HFF-Myc (cell line): ENCODE results near the gene PNMA6E.
"Not testable (repeated sequence)": the region's sequence is repeated elsewhere in the genome, so short reads cannot be mapped to it uniquely, and the experiment has no call there.

Experiments used
- DNase-seq: peaks from one replicate; pipeline ENCODE4 v3.0.0-alpha.2; 2011; ENCODE audit warnings: low read depth; ENCODE audit errors: extremely low read depth
- H3K4me3 ChIP-seq: replicated peaks from 2 replicates; pipeline ENCODE4 v1.5.1; 2011; ENCODE audit warnings: low read depth, mild to moderate bottlenecking, control low read depth, low read length
- CTCF ChIP-seq: IDR thresholded peaks from 2 replicates; pipeline ENCODE4 v1.5.1; 2012; ENCODE audit warnings: mild to moderate bottlenecking, low read depth, low read length, control low read depth; ENCODE audit errors: missing control alignments

Gene PNMA6E

GRCh38 chrX:153398275-153398960 is 2.7 kb downstream of the PNMA6E start:
- no peak overlapping the region for H3K4me3 ChIP-seq
- no peak for DNase-seq
- TF ChIP-seq CTCF = no peak

- no peak for DNase-seq
- H3K4me3 ChIP-seq = no peak overlapping the region
- no peak for TF ChIP-seq CTCF
Observed at GRCh38 chrX:153397256-153397960, 3.7 kb downstream of the PNMA6E start.

- H3K4me3 ChIP-seq = no peak overlapping the region
- TF ChIP-seq CTCF = no peak
- no peak for DNase-seq
Observed at GRCh38 chrX:153396320-153397195, 4.6 kb downstream of the PNMA6E start.

GRCh38 chrX:153395613-153396319 is 5.4 kb downstream of the PNMA6E start:
- no peak for TF ChIP-seq CTCF
- DNase-seq = no peak

GRCh38 chrX:153394612-153395011 is 6.5 kb downstream of the PNMA6E start:
- H3K4me3 ChIP-seq = no peak overlapping the region
- no peak for DNase-seq
- no peak for TF ChIP-seq CTCF

More at GRCh38 chrX:153395613-153396319, 5.4 kb downstream of the PNMA6E start:
- H3K4me3 ChIP-seq = no peak overlapping the region

GRCh38 chrX:153392642-153393321 is 8.4 kb downstream of the PNMA6E start:
- DNase-seq = no peak
- no peak overlapping the region for H3K4me3 ChIP-seq
- no peak for TF ChIP-seq CTCF

GRCh38 chrX:153389460-153389768 is 11.7 kb downstream of the PNMA6E start:
- not testable (repeated sequence) for H3K4me3 ChIP-seq, DNase-seq
